H1 (cell line): Measurements from ENCODE around the gene EML4. TPM values are rescaled to one million over a fixed set of nuclear protein-coding genes. Genes with fewer than 3 reads are reported as not detected.

Source experiments
- CTCF ChIA-PET: fragments of 300-600 bp; sonication (Branson Sonifier 250); formaldehyde crosslinking; loops from one replicate; lab custom pipeline; 2021; ENCODE audit not compliant: partially characterized antibody; lab: Charles Lee
- POLR2A ChIA-PET: fragments of 300-600 bp; sonication (Branson Sonifier 250); formaldehyde crosslinking; loops from one replicate; lab custom pipeline; 2021; ENCODE audit warnings: inconsistent platforms; ENCODE audit not compliant: partially characterized antibody; lab: Charles Lee
- DNase-seq, 2 experiments: peaks; one replicate each; pipeline versions ENCODE4 v3.0.0 to v3.0.0-alpha.2; 2010 to 2022; ENCODE audit warnings: low spot score in 2 of 2, low read depth in 1 of 2, mixed read lengths in 1 of 2
- FAIRE-seq: peaks from 2 replicates; lab custom pipeline; 2011; peaks lifted over from hg19 to GRCh38; lab: Jason Lieb, UNC
- H2AFZ ChIP-seq: 2 replicates; pipeline ENCODE4 v1.8.1; 2012; ENCODE audit warnings: low read length, inconsistent platforms
- H2AK5ac ChIP-seq: 2 replicates; pipeline ENCODE4 v1.6.1; 2013; ENCODE audit warnings: low read depth, low read length
- H2BK120ac ChIP-seq: replicated peaks from 2 replicates; pipeline ENCODE3; 2013; ENCODE audit warnings: low read depth, low read length, inconsistent platforms
- H2BK12ac ChIP-seq: 2 replicates; pipeline ENCODE4 v1.6.1; 2013; ENCODE audit warnings: low read depth, low read length
- H2BK15ac ChIP-seq: 2 replicates; pipeline ENCODE4 v1.6.1; 2013; ENCODE audit warnings: low read length
- H2BK20ac ChIP-seq: 2 replicates; pipeline ENCODE4 v1.6.1; 2013; ENCODE audit warnings: low read length
- H2BK5ac ChIP-seq: 2 replicates; pipeline ENCODE4 v1.6.1; 2013; ENCODE audit warnings: low read depth, low read length
- H3K14ac ChIP-seq: 2 replicates; pipeline ENCODE4 v1.6.1; 2013; ENCODE audit warnings: inconsistent platforms; ENCODE audit not compliant: insufficient read length
- H3K18ac ChIP-seq: 2 replicates; pipeline ENCODE4 v1.6.1; 2013; ENCODE audit warnings: low read length; ENCODE audit errors: extremely low read depth
- H3K23ac ChIP-seq: 2 replicates; pipeline ENCODE4 v1.6.1; 2013; ENCODE audit warnings: inconsistent platforms; ENCODE audit not compliant: insufficient read length
- H3K23me2 ChIP-seq: 2 replicates; pipeline ENCODE4 v1.6.1; 2013; ENCODE audit warnings: low read depth, low read length
- H3K27ac ChIP-seq: 2 replicates; pipeline ENCODE4 v1.6.1; 2011; ENCODE audit warnings: low read depth, low read length, inconsistent platforms
- H3K27me3 ChIP-seq, 4 experiments: replicated peaks in 1 of 4; 1 replicate in 1 of 4; 2 replicates in 3 of 4; pipeline versions ENCODE4 v1.6.1 to v1.8.1; 2011 to 2013; ENCODE audit warnings: low read length in 3 of 4, mild to moderate bottlenecking in 3 of 4, inconsistent platforms in 2 of 4, mixed read lengths in 2 of 4, moderate library complexity in 1 of 4; ENCODE audit not compliant: control insufficient read depth in 3 of 4, insufficient read depth in 3 of 4; ENCODE audit errors: extremely low read depth in 1 of 4
- H3K36me3 ChIP-seq, 4 experiments: 2 replicates each; pipeline versions ENCODE4 v1.6.1 to v1.8.1; 2011 to 2013; ENCODE audit warnings: mild to moderate bottlenecking in 4 of 4, low read length in 3 of 4, moderate library complexity in 2 of 4, control low read depth in 1 of 4, inconsistent platforms in 1 of 4; ENCODE audit not compliant: insufficient read depth in 4 of 4, control insufficient read depth in 2 of 4
- H3K4ac ChIP-seq: replicated peaks from 2 replicates; pipeline ENCODE3; 2013; ENCODE audit warnings: low read length, low read depth, mixed read lengths, inconsistent platforms; ENCODE audit not compliant: insufficient read length
- H3K4me1 ChIP-seq, 4 experiments: replicated peaks in 1 of 4; 1 replicate in 1 of 4; 2 replicates in 3 of 4; pipeline versions ENCODE4 v1.6.1 to v1.8.1; 2011 to 2013; ENCODE audit warnings: low read length in 3 of 4, inconsistent platforms in 2 of 4, mixed read lengths in 1 of 4; ENCODE audit not compliant: insufficient read depth in 4 of 4, control insufficient read depth in 3 of 4
- H3K4me2 ChIP-seq, 2 experiments: 2 replicates each; pipeline versions ENCODE4 v1.6.1 to v1.8.1; 2011 to 2013; ENCODE audit warnings: low read depth in 2 of 2, low read length in 2 of 2, control low read depth in 1 of 2, inconsistent platforms in 1 of 2, mild to moderate bottlenecking in 1 of 2; ENCODE audit not compliant: insufficient read depth in 1 of 2
- H3K4me3 ChIP-seq, 4 experiments: fragments of 200-600, 300-600 bp in 1 of 4; sonication (generic), shearing (Covaris generic), sonication (Bioruptor Twin) in 1 of 4; 2 replicates each; pipeline versions ENCODE4 v1.5.1 to v1.8.1; 2011 to 2016; ENCODE audit warnings: low read length in 4 of 4, low read depth in 3 of 4, control low read depth in 2 of 4, inconsistent platforms in 2 of 4, mild to moderate bottlenecking in 2 of 4, mixed read lengths in 1 of 4, moderate library complexity in 1 of 4; ENCODE audit not compliant: insufficient read depth in 2 of 4; ENCODE audit errors: extremely low read depth in 1 of 4
- H3K56ac ChIP-seq: replicated peaks from 2 replicates; pipeline ENCODE3; 2013; ENCODE audit warnings: low read depth, mild to moderate bottlenecking, mixed read lengths, low read length, inconsistent platforms; ENCODE audit not compliant: insufficient read length
- H3K79me1 ChIP-seq: 2 replicates; pipeline ENCODE4 v1.6.1; 2013; ENCODE audit warnings: low read depth, low read length, control low read depth
- H3K79me2 ChIP-seq, 2 experiments: 2 replicates each; pipeline versions ENCODE4 v1.6.1 to v1.8.1; 2012 to 2013; ENCODE audit warnings: low read length in 2 of 2, mild to moderate bottlenecking in 2 of 2, inconsistent platforms in 1 of 2; ENCODE audit not compliant: insufficient read depth in 2 of 2, control insufficient read depth in 1 of 2
- H3K9ac ChIP-seq, 4 experiments: replicated peaks in 1 of 4; 1 replicate in 1 of 4; 2 replicates in 3 of 4; pipeline versions ENCODE4 v1.6.1 to v1.8.1; 2011 to 2013; ENCODE audit warnings: low read depth in 3 of 4, low read length in 3 of 4, control low read depth in 2 of 4, mild to moderate bottlenecking in 2 of 4, moderate library complexity in 2 of 4, inconsistent platforms in 1 of 4; ENCODE audit errors: extremely low read depth in 1 of 4
- H3K9me3 ChIP-seq, 2 experiments: 2 replicates each; pipeline versions ENCODE4 v1.6.1 to v1.8.1; 2012 to 2013; ENCODE audit warnings: mild to moderate bottlenecking in 2 of 2, moderate library complexity in 2 of 2, control low read depth in 1 of 2, inconsistent platforms in 1 of 2, low read depth in 1 of 2, low read length in 1 of 2, mixed read lengths in 1 of 2; ENCODE audit not compliant: insufficient read depth in 2 of 2
- H4K20me1 ChIP-seq, 2 experiments: replicated peaks in 1 of 2; 2 replicates each; pipeline versions ENCODE3 to v1.8.1; 2011 to 2013; ENCODE audit warnings: inconsistent platforms in 2 of 2, low read length in 2 of 2, mild to moderate bottlenecking in 1 of 2; ENCODE audit not compliant: insufficient read depth in 2 of 2, control insufficient read depth in 1 of 2
- H4K5ac ChIP-seq: 2 replicates; pipeline ENCODE4 v1.6.1; 2013; ENCODE audit warnings: low read length, low read depth, mixed read lengths, inconsistent platforms; ENCODE audit not compliant: insufficient read length
- H4K8ac ChIP-seq: 2 replicates; pipeline ENCODE4 v1.8.0; 2013; ENCODE audit warnings: mild to moderate bottlenecking, moderate library complexity, low read length, inconsistent platforms; ENCODE audit not compliant: insufficient read depth; ENCODE audit errors: extremely low read depth
- H4K91ac ChIP-seq: replicated peaks from 2 replicates; pipeline ENCODE3; 2013; ENCODE audit warnings: low read length, mixed read lengths, inconsistent platforms; ENCODE audit not compliant: insufficient read length
- KDM1A ChIP-seq: fragments of 200-600, 300-600 bp; sonication (generic); IDR thresholded peaks from 2 replicates; pipeline ENCODE4 v1.7.1; 2016; ENCODE audit warnings: mild to moderate bottlenecking, low read length, borderline replicate concordance
- KDM4A ChIP-seq: IDR thresholded peaks from one replicate; pipeline ENCODE4 v1.7.1; 2012; ENCODE audit warnings: low read depth, mild to moderate bottlenecking, moderate library complexity, low read length, inconsistent platforms; ENCODE audit not compliant: severe bottlenecking
- POLR2AphosphoS5 ChIP-seq: IDR thresholded peaks from 2 replicates; pipeline ENCODE4 v1.6.1; 2011; ENCODE audit warnings: low read depth, low read length
- RFX5 ChIP-seq: IDR thresholded peaks from 2 replicates; pipeline ENCODE4 v1.6.1; 2011; ENCODE audit warnings: low read depth, low read length, improper control_type of control experiment, borderline replicate concordance
- SP1 ChIP-seq: IDR thresholded peaks from 2 replicates; pipeline ENCODE4 v1.6.1; 2011; ENCODE audit warnings: low read depth, low read length
- SUZ12 ChIP-seq: fragments of 200-600 bp; sonication (generic); IDR thresholded peaks from 2 replicates; pipeline ENCODE4 v1.6.1; 2012; ENCODE audit warnings: mild to moderate bottlenecking, inconsistent platforms, low read length, moderate library complexity, mixed read lengths
- WGBS, 2 experiments: shearing (Covaris generic) in 1 of 2; methylation state at CpG; one replicate each; pipeline versions ENCODE4 v1.1.6 to v1.1.7; 2013 to 2015; ENCODE audit warnings: low lambda C conversion rate in 2 of 2, mixed read lengths in 2 of 2, inconsistent platforms in 1 of 2, low coverage in 1 of 2, missing lambda C conversion rate in 1 of 2; ENCODE audit not compliant: insufficient replicate concordance in 2 of 2, insufficient coverage in 1 of 2, insufficient read length in 1 of 2; ENCODE audit errors: extremely low coverage in 1 of 2, missing lambda C conversion rate in 1 of 2; 5-methylcytosine and 5-hydroxymethylcytosine counted together
- polyA plus RNA-seq, 7 experiments: library from polyadenylated mRNA; depleted of rRNA in 3 of 7; stranded (reverse) in 5 of 7; unstranded in 2 of 7; fragments of >200 nt in 5 of 7; fragments of 200-250 nt in 2 of 7; gene quantifications; 1 replicate in 5 of 7; 2 replicates in 1 of 7; 4 replicates in 1 of 7; pipeline versions ENCODE4 v1.2.1 to v1.2.3, GENCODE V29; 2011 to 2013; ENCODE audit warnings: missing spikeins in 2 of 7, mixed read lengths in 2 of 7
- total RNA-seq: library from RNA; stranded (reverse); fragmentation: NEBNext Ultra II Directional; extraction: Animal tissue kit (Norgen Biotek cat#: 25700); gene quantifications from 2 replicates; pipeline ENCODE4 v1.2.1, GENCODE V29; 2021
- TF ChIP-seq, protein P1 (sequence below): IDR thresholded peaks from 2 replicates; pipeline ENCODE4 v1.6.1; 2012; ENCODE audit warnings: inconsistent platforms

EML4 gene
- total and polyA plus RNA-seq, 2 of the 8 experiments (the other 6 are each of a cell fraction or from before 2014, with no cell fraction given): 50.1 to 104 TPM

GRCh38 chr2:42334220-42334619 is 165.1 kb downstream of the EML4 start:
- Histone ChIP-seq H4K8ac (no peak overlapping the region), H3K9ac (no peak overlapping the region), H3K23ac (no peak overlapping the region), H3K14ac (no peak overlapping the region), H4K5ac (no peak overlapping the region), H3K9me3 (no peaks in the 10 kb centered on the region), H2BK15ac (no peak overlapping the region), H3K4me1 (no peaks in the 10 kb centered on the region; a peak in 1 of 7 replicates), H3K79me2 (no peaks in the 10 kb centered on the region), H3K79me1 (no peaks in the 10 kb centered on the region), H3K27ac (no peak overlapping the region), H3K27me3 (no peaks in the 10 kb centered on the region), H2BK20ac (no peak overlapping the region), H2BK5ac (no peak overlapping the region), H3K18ac (no peak overlapping the region), H2AK5ac (no peak overlapping the region), H4K91ac (no peak overlapping the region), H3K56ac (no peak overlapping the region), H3K4me3 (no peak overlapping the region), H3K4ac (no peak overlapping the region), H3K4me2 (no peak overlapping the region), H2AFZ (no peak overlapping the region), H2BK120ac (no peak overlapping the region), H3K23me2 (no peaks in the 10 kb centered on the region), H2BK12ac (no peak overlapping the region), H4K20me1 (peaks cover 0 to 5% of the 10 kb centered on the region in 2 experiments), H3K36me3 (peaks cover 3 to 38% (median 26%) of the 10 kb centered on the region in 4 experiments; a peak in 7 of 8 replicates)
- DNase-seq (no peak), FAIRE-seq (no peak)
- WGBS, 2 experiments: 100% methylated on average over 3 of the region's 3 CpGs; no CpG with 5 or more reads in 1 of the 2 experiments
- CTCF ChIA-PET: interaction anchor here (0.7 to 1.5 kb wide), 3 partner anchors 10 to 19 kb away, joined by 3 to 4 read pairs (median 3); no protein-coding TSS in a partner anchor
- POLR2A ChIA-PET: interaction anchor here (1.4 kb wide), 1 partner anchor 18 kb away, joined by 3 read pairs; no protein-coding TSS in a partner anchor
- TF ChIP-seq, protein P1, sequence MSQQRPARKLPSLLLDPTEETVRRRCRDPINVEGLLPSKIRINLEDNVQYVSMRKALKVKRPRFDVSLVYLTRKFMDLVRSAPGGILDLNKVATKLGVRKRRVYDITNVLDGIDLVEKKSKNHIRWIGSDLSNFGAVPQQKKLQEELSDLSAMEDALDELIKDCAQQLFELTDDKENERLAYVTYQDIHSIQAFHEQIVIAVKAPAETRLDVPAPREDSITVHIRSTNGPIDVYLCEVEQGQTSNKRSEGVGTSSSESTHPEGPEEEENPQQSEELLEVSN: no peak
- no peak for TF ChIP-seq KDM4A
- no peak for TF ChIP-seq RFX5
- no peak for TF ChIP-seq KDM1A
- TF ChIP-seq SUZ12: no peak
- no peak for TF ChIP-seq SP1
- no peak for TF ChIP-seq POLR2AphosphoS5
